ENCODE data around the gene PRG2. TPM values are rescaled to one million over a fixed set of nuclear protein-coding genes. Genes with fewer than 3 reads are reported as not detected.
"Not testable (repeated sequence)": the region's sequence is repeated elsewhere in the genome, so short reads cannot be mapped to it uniquely, and the experiment has no call there.

Gene PRG2
- total RNA-seq, 2 experiments from 2014 or later, result 0.33 to 0.68 TPM

- H3K4me3 Mint-ChIP-seq, result no peak overlapping the region
- POLR2A ChIA-PET, result no interaction called here
- CTCF ChIA-PET, result no interaction called here
- no peaks in the 10 kb centered on the region for H3K36me3 Mint-ChIP-seq (ENCODE audit: low read depth)
- no peak overlapping the region for H3K27ac Mint-ChIP-seq
- H3K27me3 Mint-ChIP-seq, result peaks cover 6% of the 10 kb centered on the region
- no peak for DNase-seq
- no peaks in the 10 kb centered on the region for H3K4me1 Mint-ChIP-seq
- no peaks in the 10 kb centered on the region for H3K9me3 Mint-ChIP-seq
Observed at GRCh38 chr11:57368845-57369232, 21.6 kb downstream of the PRG2 start.

- no peaks in the 10 kb centered on the region for H3K9me3 Mint-ChIP-seq
- no peaks in the 10 kb centered on the region for H3K4me1 Mint-ChIP-seq
- no peak for DNase-seq
- ChIA-PET POLR2A (no interaction called here), CTCF (no interaction called here)
- peaks cover 6% of the 10 kb centered on the region for H3K27me3 Mint-ChIP-seq
- no peak overlapping the region for H3K4me3 Mint-ChIP-seq
- H3K27ac Mint-ChIP-seq, result no peak overlapping the region
- H3K36me3 Mint-ChIP-seq (ENCODE audit: low read depth), result no peaks in the 10 kb centered on the region
Observed at GRCh38 chr11:57368106-57368844, 22.2 kb downstream of the PRG2 start.

GRCh38 chr11:57364851-57365660 lies 25.4 kb downstream of the PRG2 start:
- Mint-ChIP-seq H3K4me1 (no peaks in the 10 kb centered on the region), H3K36me3 (ENCODE audit: low read depth) (no peaks in the 10 kb centered on the region), H3K27me3 (peaks cover 3% of the 10 kb centered on the region), H3K9me3 (peaks cover 2% of the 10 kb centered on the region), H3K4me3 (no peak overlapping the region), H3K27ac (no peak overlapping the region)
- ChIA-PET POLR2A (no interaction called here), CTCF (interaction anchor here (1.4 kb wide), 1 partner anchor 128 kb away, joined by 3 read pairs; no protein-coding TSS in a partner anchor)
- no peak for DNase-seq

GRCh38 chr11:57363131-57364080 lies 27.0 kb downstream of the PRG2 start:
- DNase-seq, result no peak
- no peak overlapping the region for H3K4me3 Mint-ChIP-seq
- H3K36me3 Mint-ChIP-seq (ENCODE audit: low read depth), result no peaks in the 10 kb centered on the region
- no peak overlapping the region for H3K27ac Mint-ChIP-seq
- peaks cover 2% of the 10 kb centered on the region for H3K9me3 Mint-ChIP-seq
- ChIA-PET CTCF (interaction anchor here (1.4 kb wide), 1 partner anchor 16 kb away, joined by 3 read pairs; no protein-coding TSS in a partner anchor), POLR2A (interaction anchor here (0.7 to 1.5 kb wide), 2 partner anchors 14 to 15 kb away, joined by 3 read pairs; no protein-coding TSS in a partner anchor)
- peaks cover 3% of the 10 kb centered on the region for H3K27me3 Mint-ChIP-seq
- H3K4me1 Mint-ChIP-seq, result no peaks in the 10 kb centered on the region

- no peaks in the 10 kb centered on the region for H3K4me1 Mint-ChIP-seq
- peaks cover 2% of the 10 kb centered on the region for H3K9me3 Mint-ChIP-seq
- peaks cover 3% of the 10 kb centered on the region for H3K27me3 Mint-ChIP-seq
- POLR2A ChIA-PET, result no interaction called here
- H3K4me3 Mint-ChIP-seq, result no peak overlapping the region
- DNase-seq, result no peak
- CTCF ChIA-PET, result interaction anchor here (0.6 to 1.6 kb wide), 4 partner anchors 14 to 98 kb away, joined by 3 read pairs; partner anchors contain the start of gene RTN4RL2
- H3K36me3 Mint-ChIP-seq (ENCODE audit: low read depth), result no peaks in the 10 kb centered on the region
- H3K27ac Mint-ChIP-seq, result no peak overlapping the region
Observed at GRCh38 chr11:57361926-57362325, 28.5 kb downstream of the PRG2 start.

GRCh38 chr11:57361420-57361819 lies 29.0 kb downstream of the PRG2 start:
- H3K36me3 Mint-ChIP-seq (ENCODE audit: low read depth); DNase-seq; H3K27ac Mint-ChIP-seq; H3K4me1 Mint-ChIP-seq; H3K27me3 Mint-ChIP-seq; H3K9me3 Mint-ChIP-seq; H3K4me3 Mint-ChIP-seq; POLR2A ChIA-PET: not testable (repeated sequence)
- CTCF ChIA-PET, result interaction anchor here (0.6 to 1.6 kb wide), 3 partner anchors 16 to 98 kb away, joined by 3 read pairs; partner anchors contain the start of gene RTN4RL2

GRCh38 chr11:57360991-57361390 lies 29.5 kb downstream of the PRG2 start:
- DNase-seq, result no peak
- POLR2A ChIA-PET, result no interaction called here
- H3K36me3 Mint-ChIP-seq (ENCODE audit: low read depth), result no peaks in the 10 kb centered on the region
- no peak overlapping the region for H3K4me3 Mint-ChIP-seq
- peaks cover 2% of the 10 kb centered on the region for H3K9me3 Mint-ChIP-seq
- H3K27me3 Mint-ChIP-seq, result peaks cover 12% of the 10 kb centered on the region
- CTCF ChIA-PET, result interaction anchor here (1.0 to 1.6 kb wide), 2 partner anchors 15 to 82 kb away, joined by 3 read pairs; no protein-coding TSS in a partner anchor
- no peak overlapping the region for H3K27ac Mint-ChIP-seq
- no peaks in the 10 kb centered on the region for H3K4me1 Mint-ChIP-seq

- H3K27ac Mint-ChIP-seq, result no peak overlapping the region
- no peaks in the 10 kb centered on the region for H3K4me1 Mint-ChIP-seq
- ChIA-PET POLR2A (no interaction called here), CTCF (interaction anchor here (1.6 kb wide), 2 partner anchors 14 to 83 kb away, joined by 3 read pairs; no protein-coding TSS in a partner anchor)
- peaks cover 13% of the 10 kb centered on the region for H3K27me3 Mint-ChIP-seq
- H3K36me3 Mint-ChIP-seq (ENCODE audit: low read depth), result no peaks in the 10 kb centered on the region
- DNase-seq, result no peak
- peaks cover 2% of the 10 kb centered on the region for H3K9me3 Mint-ChIP-seq
- H3K4me3 Mint-ChIP-seq, result no peak overlapping the region
Observed at GRCh38 chr11:57359896-57360690, 30.4 kb downstream of the PRG2 start.

GRCh38 chr11:57359396-57359795 lies 31.1 kb downstream of the PRG2 start:
- H3K27me3 Mint-ChIP-seq, result peaks cover 16% of the 10 kb centered on the region
- no peak overlapping the region for H3K4me3 Mint-ChIP-seq
- peaks cover 2% of the 10 kb centered on the region for H3K9me3 Mint-ChIP-seq
- CTCF ChIA-PET, result interaction anchor here (1.6 kb wide), 1 partner anchor 13 kb away, joined by 3 read pairs; no protein-coding TSS in a partner anchor
- no peaks in the 10 kb centered on the region for H3K4me1 Mint-ChIP-seq
- H3K27ac Mint-ChIP-seq, result no peak overlapping the region
- DNase-seq, result no peak
- POLR2A ChIA-PET, result no interaction called here
- H3K36me3 Mint-ChIP-seq (ENCODE audit: low read depth), result no peaks in the 10 kb centered on the region

GRCh38 chr11:57358991-57359390 lies 31.5 kb downstream of the PRG2 start:
- Mint-ChIP-seq H3K36me3 (ENCODE audit: low read depth) (no peaks in the 10 kb centered on the region), H3K4me3 (no peak overlapping the region), H3K27ac (no peak overlapping the region), H3K27me3 (peaks cover 17% of the 10 kb centered on the region), H3K9me3 (peaks cover 2% of the 10 kb centered on the region), H3K4me1 (no peaks in the 10 kb centered on the region)
- CTCF ChIA-PET, result interaction anchor here (1.6 kb wide), 1 partner anchor 13 kb away, joined by 3 read pairs; no protein-coding TSS in a partner anchor
- POLR2A ChIA-PET, result interaction anchor here (1.0 kb wide), 1 partner anchor 41 kb away, joined by 3 read pairs; no protein-coding TSS in a partner anchor
- no peak for DNase-seq

GRCh38 chr11:57358543-57358961 lies 31.9 kb downstream of the PRG2 start:
- Mint-ChIP-seq H3K4me1 (no peaks in the 10 kb centered on the region), H3K36me3 (ENCODE audit: low read depth) (no peaks in the 10 kb centered on the region), H3K27me3 (peaks cover 17% of the 10 kb centered on the region), H3K27ac (no peak overlapping the region), H3K9me3 (peaks cover 2% of the 10 kb centered on the region), H3K4me3 (no peak overlapping the region)
- POLR2A ChIA-PET, result interaction anchor here (1.0 kb wide), 1 partner anchor 42 kb away, joined by 3 read pairs; no protein-coding TSS in a partner anchor
- DNase-seq, result no peak
- CTCF ChIA-PET, result interaction anchor here (0.6 to 0.7 kb wide), 2 partner anchors 11 to 66 kb away, joined by 3 read pairs; no protein-coding TSS in a partner anchor
